Upper lobe of right lung (tissue), 1 donor: ENCODE results near the gene SLC35E1. TPM values are rescaled to one million over a fixed set of nuclear protein-coding genes. Genes with fewer than 3 reads are reported as not detected.

Source experiments
- ATAC-seq: fragments of 200-7000 bp; cut with Tn5 transposase; one replicate; pipeline ENCODE4 v1.9.1; 2020; ENCODE audit warnings: mild to moderate bottlenecking, moderate library complexity
- DNase-seq: peaks from one replicate; pipeline ENCODE4 v3.0.0-alpha.2; 2020
- H3K27ac ChIP-seq: fragments of 200-600 bp; one replicate; pipeline ENCODE4 v1.8.0; 2022
- H3K27me3 ChIP-seq: fragments of 200-600 bp; one replicate; pipeline ENCODE4 v1.8.0; 2022; ENCODE audit warnings: mild to moderate bottlenecking
- H3K36me3 ChIP-seq: fragments of 200-600 bp; one replicate; pipeline ENCODE4 v1.8.0; 2022
- H3K4me1 ChIP-seq: fragments of 200-600 bp; one replicate; pipeline ENCODE4 v1.8.0; 2022
- H3K4me3 ChIP-seq: fragments of 200-600 bp; one replicate; pipeline ENCODE4 v1.8.0; 2022; ENCODE audit warnings: mild to moderate bottlenecking
- H3K9me3 ChIP-seq: fragments of 200-600 bp; one replicate; pipeline ENCODE4 v1.8.0; 2022
- intact Hi-C: fragments of 100-400 bp; cut with DNase I; formaldehyde crosslinking; loops from one replicate; pipeline ENCODE4 v1.11.0; 2022
- total RNA-seq: library from RNA; stranded (reverse); fragmentation: NEBNext Ultra II Directional; extraction: Animal tissue kit (Norgen Biotek cat#: 25700); gene quantifications from one replicate; pipeline ENCODE4 v1.2.1, GENCODE V29; 2021
- TF ChIP-seq, protein P1 (sequence below): fragments of 200-600 bp; IDR thresholded peaks from one replicate; pipeline ENCODE4 v1.8.0; 2022; ENCODE audit warnings: antibody characterized with exemption
- donor health status: DM: no; HTN: yes; CAD: no; lungs with severe emphysema.

SLC35E1 gene
- total RNA-seq, 1 donor from 2014 or later = 51.2 TPM

DNA sequence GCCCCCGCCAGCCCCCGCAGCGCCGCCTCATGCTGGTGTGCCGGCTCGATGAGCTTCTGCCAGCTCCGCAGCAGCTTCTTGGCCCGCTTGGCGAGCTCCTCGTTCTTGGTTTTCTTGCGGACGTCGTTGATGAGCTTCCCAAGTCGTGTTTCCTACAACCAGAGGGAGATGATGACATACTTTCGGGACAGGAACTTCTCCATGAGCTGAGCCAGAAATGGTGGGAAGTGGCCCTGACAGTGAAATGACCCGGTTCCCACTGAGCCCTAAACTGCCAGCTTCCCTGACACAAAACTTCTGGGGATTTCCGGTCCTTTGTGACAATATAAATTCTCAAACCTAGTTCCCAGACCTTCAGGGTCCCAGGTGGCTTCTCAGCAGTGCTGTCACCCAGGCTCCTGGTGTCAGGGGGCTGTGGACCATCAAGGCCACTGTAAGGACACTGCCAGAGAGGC is 5.3 kb upstream of the SLC35E1 start:
- DNase-seq = no peak
- no peak for ATAC-seq
- TF ChIP-seq, protein P1, sequence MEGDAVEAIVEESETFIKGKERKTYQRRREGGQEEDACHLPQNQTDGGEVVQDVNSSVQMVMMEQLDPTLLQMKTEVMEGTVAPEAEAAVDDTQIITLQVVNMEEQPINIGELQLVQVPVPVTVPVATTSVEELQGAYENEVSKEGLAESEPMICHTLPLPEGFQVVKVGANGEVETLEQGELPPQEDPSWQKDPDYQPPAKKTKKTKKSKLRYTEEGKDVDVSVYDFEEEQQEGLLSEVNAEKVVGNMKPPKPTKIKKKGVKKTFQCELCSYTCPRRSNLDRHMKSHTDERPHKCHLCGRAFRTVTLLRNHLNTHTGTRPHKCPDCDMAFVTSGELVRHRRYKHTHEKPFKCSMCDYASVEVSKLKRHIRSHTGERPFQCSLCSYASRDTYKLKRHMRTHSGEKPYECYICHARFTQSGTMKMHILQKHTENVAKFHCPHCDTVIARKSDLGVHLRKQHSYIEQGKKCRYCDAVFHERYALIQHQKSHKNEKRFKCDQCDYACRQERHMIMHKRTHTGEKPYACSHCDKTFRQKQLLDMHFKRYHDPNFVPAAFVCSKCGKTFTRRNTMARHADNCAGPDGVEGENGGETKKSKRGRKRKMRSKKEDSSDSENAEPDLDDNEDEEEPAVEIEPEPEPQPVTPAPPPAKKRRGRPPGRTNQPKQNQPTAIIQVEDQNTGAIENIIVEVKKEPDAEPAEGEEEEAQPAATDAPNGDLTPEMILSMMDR = no peak

DNA sequence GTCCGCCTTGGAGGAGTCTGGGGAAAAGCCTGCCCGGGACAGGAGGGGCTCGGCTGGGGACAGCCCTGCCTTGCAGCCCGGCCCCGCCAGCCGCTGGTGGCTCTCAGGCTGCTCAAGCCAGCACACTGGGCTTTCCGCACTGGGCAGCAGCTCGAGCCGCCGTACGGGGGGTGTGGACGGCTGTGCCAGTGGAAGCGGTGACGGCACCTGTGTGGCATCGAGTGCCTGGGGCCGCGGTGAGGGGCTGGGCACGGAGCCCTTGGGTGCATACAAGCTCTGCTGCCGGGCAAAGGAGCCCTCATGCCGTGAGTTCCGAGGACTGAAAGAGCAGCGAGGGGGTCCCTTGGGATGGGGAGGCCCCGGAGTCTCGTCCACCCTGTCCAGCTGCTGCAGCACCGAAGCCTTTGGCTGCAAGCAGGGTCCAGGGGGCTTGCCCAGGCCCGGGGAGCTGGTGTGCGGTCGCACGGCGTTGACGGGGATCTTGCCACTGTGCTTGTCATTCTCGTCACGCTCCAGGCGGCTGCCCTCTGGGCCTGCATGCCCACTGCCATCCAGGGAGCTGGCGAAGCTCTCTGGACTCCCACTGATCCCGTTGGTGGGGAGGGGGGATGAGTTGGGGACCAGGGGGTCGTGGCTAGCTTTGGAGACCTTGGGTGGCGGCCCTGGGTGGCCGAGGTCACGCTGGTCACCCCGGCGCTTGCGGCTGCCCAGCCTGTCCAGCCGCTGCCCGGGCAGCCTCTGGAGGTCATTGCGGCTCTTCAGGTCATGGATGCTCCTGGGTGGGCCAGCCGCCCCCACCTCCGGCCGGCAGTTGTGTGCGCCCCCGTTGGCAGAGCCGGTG is 4.7 kb upstream of the SLC35E1 start:
- Histone ChIP-seq H3K9me3 (no peaks in the 10 kb centered on the region), H3K36me3 (peaks cover 48% of the 10 kb centered on the region), H3K27me3 (no peaks in the 10 kb centered on the region), H3K4me3 (no peak overlapping the region), H3K4me1 (peaks cover 22% of the 10 kb centered on the region), H3K27ac (no peak overlapping the region)
- TF ChIP-seq, protein P1 = no peak
- no peak for DNase-seq
- ATAC-seq = no peak
- intact Hi-C loops = loop anchor here (10.0 kb wide), 1 partner anchor 48 kb away; the partner anchor contains the start of gene MED26

More for the DNA sequence above, 5.3 kb upstream of the SLC35E1 start:
- H3K27me3 ChIP-seq = no peaks in the 10 kb centered on the region
- H3K4me3 ChIP-seq = no peak overlapping the region
- no peaks in the 10 kb centered on the region for H3K9me3 ChIP-seq
- H3K27ac ChIP-seq = no peak overlapping the region
- peaks cover 48% of the 10 kb centered on the region for H3K36me3 ChIP-seq
- peaks cover 26% of the 10 kb centered on the region for H3K4me1 ChIP-seq
- intact Hi-C loops = loop anchor here (10.0 kb wide), 1 partner anchor 47 kb away; the partner anchor contains the start of gene MED26

DNA sequence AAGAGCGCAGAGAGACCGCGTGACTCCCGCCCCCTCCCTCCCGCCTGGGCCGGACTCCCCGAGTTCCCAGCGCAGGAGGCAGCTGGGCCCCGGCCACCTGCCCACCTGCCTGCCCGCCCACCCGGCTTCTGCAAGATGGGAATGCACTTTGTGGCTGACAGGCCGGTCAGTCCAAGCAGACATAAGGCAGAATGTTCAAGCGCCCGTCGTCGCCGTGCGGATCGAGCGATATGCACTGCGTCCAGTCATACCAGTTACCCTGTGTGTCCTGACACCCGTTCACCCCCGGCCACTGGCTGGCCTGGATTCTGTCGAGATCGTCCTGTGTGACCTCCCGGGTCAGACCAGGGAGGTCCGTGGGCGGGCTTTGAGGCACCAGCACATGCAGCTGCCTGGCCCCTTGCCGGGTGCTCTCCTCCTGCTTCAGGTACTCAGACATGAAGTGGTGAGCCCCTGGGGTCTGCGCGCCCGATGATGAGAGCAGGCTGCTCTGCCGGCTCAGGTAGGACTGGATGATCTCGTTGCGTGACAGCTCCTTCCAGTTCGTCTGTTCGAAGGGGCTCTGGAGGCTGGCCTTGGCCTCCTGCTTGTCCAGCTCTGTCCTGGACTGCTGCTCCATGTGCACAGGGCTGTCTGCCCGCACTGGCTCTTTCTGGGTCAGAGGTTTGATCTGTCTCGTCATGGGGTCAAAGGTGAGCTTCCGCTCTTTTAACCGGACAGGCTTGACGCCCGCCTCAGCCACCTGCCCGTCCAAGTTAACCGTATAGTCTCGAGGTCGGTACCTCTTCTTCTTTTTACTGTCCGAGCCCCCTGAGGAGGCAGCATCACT is 3.9 kb upstream of the SLC35E1 start:
- no peak for ATAC-seq
- H3K4me1 ChIP-seq = peaks cover 20% of the 10 kb centered on the region
- intact Hi-C loops = loop anchor here (10.0 kb wide), 1 partner anchor 49 kb away; the partner anchor contains the start of gene MED26
- H3K27me3 ChIP-seq = no peaks in the 10 kb centered on the region
- H3K4me3 ChIP-seq = no peak overlapping the region
- no peaks in the 10 kb centered on the region for H3K9me3 ChIP-seq
- no peak overlapping the region for H3K27ac ChIP-seq
- TF ChIP-seq, protein P1 = no peak
- H3K36me3 ChIP-seq = peaks cover 48% of the 10 kb centered on the region
- DNase-seq = no peak

DNA sequence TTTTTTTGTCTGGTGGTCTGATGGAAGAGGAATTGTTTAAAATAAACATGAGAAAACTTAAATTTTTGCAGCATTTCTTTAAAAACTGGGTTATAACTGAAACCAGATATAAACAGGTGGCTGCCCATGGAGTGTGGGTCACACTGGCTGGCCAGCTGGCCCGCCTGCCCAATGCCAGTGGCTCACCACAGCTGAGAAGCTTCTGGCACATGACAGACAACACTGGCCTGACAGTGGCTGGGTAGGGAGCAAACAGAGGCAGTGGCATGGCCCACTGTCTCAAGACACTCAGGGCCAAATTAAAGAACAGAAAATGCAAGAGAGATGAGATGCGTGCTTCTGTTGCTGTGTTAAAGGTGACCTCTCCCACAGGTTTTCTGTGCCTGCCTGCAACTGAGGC is 3.1 kb upstream of the SLC35E1 start:
- intact Hi-C loops = loop anchor here (10.0 kb wide), 1 partner anchor 50 kb away; the partner anchor contains the start of gene MED26
- Histone ChIP-seq H3K4me3 (no peak overlapping the region), H3K27me3 (no peaks in the 10 kb centered on the region), H3K36me3 (peaks cover 48% of the 10 kb centered on the region), H3K9me3 (no peaks in the 10 kb centered on the region), H3K4me1 (peaks cover 26% of the 10 kb centered on the region), H3K27ac (no peak overlapping the region)
- ATAC-seq = no peak
- TF ChIP-seq, protein P1 = no peak
- no peak for DNase-seq

DNA sequence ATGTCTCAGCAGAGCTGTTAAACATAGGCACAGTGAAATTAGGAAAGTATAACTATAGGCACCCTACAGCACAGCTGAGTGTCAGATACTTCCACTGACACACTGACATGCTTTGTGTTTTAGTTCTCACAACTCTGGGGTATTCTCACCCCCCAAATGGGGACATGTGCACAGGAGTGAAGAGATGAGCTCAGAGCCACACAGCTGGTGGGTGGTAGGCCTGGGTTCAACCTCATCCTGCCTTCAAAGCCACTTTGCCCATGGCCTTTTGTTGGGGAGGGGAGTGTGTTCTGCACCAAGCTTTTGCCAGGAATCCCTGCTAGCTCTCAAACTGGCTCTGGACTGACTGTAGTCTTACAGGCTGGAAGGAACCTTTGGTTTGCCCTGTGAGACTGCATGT is 1.7 kb upstream of the SLC35E1 start:
- TF ChIP-seq, protein P1 = no peak
- H3K36me3 ChIP-seq = peaks cover 50% of the 10 kb centered on the region
- H3K27me3 ChIP-seq = no peaks in the 10 kb centered on the region
- H3K9me3 ChIP-seq = no peaks in the 10 kb centered on the region
- ATAC-seq = no peak
- peaks cover 36% of the 10 kb centered on the region for H3K4me1 ChIP-seq
- DNase-seq = no peak
- intact Hi-C loops = loop anchor here (10.0 kb wide), 1 partner anchor 51 kb away; the partner anchor contains the start of gene MED26
- no peak overlapping the region for H3K27ac ChIP-seq
- peak overlapping the region; percentile 84 for H3K4me3 ChIP-seq
